Esophagus squamous epithelium (tissue), 5 donors: ENCODE results near the gene EN2. TPM values are rescaled to one million over a fixed set of nuclear protein-coding genes. Genes with fewer than 3 reads are reported as not detected.
"Not testable (repeated sequence)": the region's sequence is repeated elsewhere in the genome, so short reads cannot be mapped to it uniquely, and the experiment has no call there.

ENCODE experiments used
- DNase-seq: peaks from one replicate; lab custom pipeline; 2025; lab: John Stamatoyannopoulos, UW
- H3K27ac ChIP-seq, 4 donors: fragments of 200-600 bp; sonication (generic); one replicate each; pipeline ENCODE4 v1.5.1; 2016 to 2019; ENCODE audit warnings: mild to moderate bottlenecking in 1 of 4
- H3K27me3 ChIP-seq, 4 donors: fragments of 200-600 bp; sonication (generic); 1 replicate in 3 of 4; 2 replicates in 1 of 4; pipeline versions ENCODE4 v1.5.1 to v1.6.0; 2017 to 2021; ENCODE audit warnings: antibody characterized with exemption in 1 of 4
- H3K36me3 ChIP-seq, 3 donors: fragments of 200-600 bp; sonication (generic); one replicate each; pipeline ENCODE4 v1.5.1; 2016 to 2019
- H3K4me1 ChIP-seq, 3 donors: fragments of 200-600 bp; sonication (generic); one replicate each; pipeline ENCODE4 v1.5.1; 2017 to 2019
- H3K4me3 ChIP-seq, 4 donors: fragments of 200-600 bp; sonication (generic); 1 replicate in 3 of 4; 2 replicates in 1 of 4; pipeline ENCODE4 v1.5.1; 2016 to 2019; ENCODE audit warnings: mild to moderate bottlenecking in 2 of 4, moderate library complexity in 1 of 4
- H3K9me3 ChIP-seq, 3 donors: fragments of 200-600 bp; sonication (generic); one replicate each; pipeline ENCODE4 v1.5.1; 2016 to 2019
- POLR2A ChIP-seq, 4 donors: fragments of 450-650 bp; IDR thresholded peaks; one replicate each; pipeline ENCODE4 v1.6.1; 2017; ENCODE audit warnings: antibody characterized with exemption in 4 of 4, mild to moderate bottlenecking in 4 of 4, moderate library complexity in 3 of 4
- WGBS, 2 donors: methylation state at CpG; one replicate each; pipeline ENCODE4 v1.1.5; 2018; 5-methylcytosine and 5-hydroxymethylcytosine counted together
- intact Hi-C: fragments of 100-400 bp; cut with DNase I; formaldehyde crosslinking; loops from one replicate; pipeline ENCODE4 v1.15.0; 2022
- total RNA-seq, 4 donors: library from RNA; depleted of rRNA; stranded (reverse); fragments of >200 nt; gene quantifications; one replicate each; pipeline ENCODE4 v1.1.0, GENCODE V29; 2016
- TF ChIP-seq, protein P1 (sequence below), 6 experiments: fragments of 450-650 bp in 4 of 6; fragments of 200-600 bp in 2 of 6; sonication (generic) in 2 of 6; IDR thresholded peaks; one replicate each; pipeline ENCODE4 v1.5.1; 2016 to 2019; ENCODE audit warnings: antibody characterized with exemption in 6 of 6, mild to moderate bottlenecking in 4 of 6, moderate library complexity in 4 of 6
- donor health status: DM: yes; HTN: yes; CAD: no.

Gene EN2
- total RNA-seq, 4 donors from 2014 or later, result under 0.01 TPM; not detected in 3

DNA sequence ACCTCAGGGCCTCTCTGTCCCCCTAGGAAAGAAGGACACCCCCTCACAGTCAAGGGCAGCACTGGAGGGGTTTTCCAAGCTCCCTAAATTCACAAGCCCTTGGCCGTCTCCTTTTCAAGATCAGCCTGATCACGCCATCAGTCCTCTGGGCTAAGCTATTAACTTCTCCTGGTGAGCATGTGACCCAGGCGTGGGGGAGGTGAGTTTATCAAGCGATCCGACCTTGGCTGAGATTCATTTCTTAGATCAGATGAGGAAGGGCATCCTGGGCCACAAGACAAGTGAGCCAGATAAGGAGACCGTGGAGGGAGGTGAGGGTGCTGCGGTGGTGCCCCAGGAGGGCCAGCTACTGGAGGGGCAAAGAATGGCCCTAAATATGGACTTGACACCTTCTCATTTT is 19.2 kb upstream of the EN2 start:
- H3K9me3 ChIP-seq, result no peaks in the 10 kb centered on the region
- H3K36me3 ChIP-seq, result no peaks in the 10 kb centered on the region
- TF ChIP-seq POLR2A (IDR thresholded peaks at IDR 0.05), result no peak
- TF ChIP-seq, protein P1, sequence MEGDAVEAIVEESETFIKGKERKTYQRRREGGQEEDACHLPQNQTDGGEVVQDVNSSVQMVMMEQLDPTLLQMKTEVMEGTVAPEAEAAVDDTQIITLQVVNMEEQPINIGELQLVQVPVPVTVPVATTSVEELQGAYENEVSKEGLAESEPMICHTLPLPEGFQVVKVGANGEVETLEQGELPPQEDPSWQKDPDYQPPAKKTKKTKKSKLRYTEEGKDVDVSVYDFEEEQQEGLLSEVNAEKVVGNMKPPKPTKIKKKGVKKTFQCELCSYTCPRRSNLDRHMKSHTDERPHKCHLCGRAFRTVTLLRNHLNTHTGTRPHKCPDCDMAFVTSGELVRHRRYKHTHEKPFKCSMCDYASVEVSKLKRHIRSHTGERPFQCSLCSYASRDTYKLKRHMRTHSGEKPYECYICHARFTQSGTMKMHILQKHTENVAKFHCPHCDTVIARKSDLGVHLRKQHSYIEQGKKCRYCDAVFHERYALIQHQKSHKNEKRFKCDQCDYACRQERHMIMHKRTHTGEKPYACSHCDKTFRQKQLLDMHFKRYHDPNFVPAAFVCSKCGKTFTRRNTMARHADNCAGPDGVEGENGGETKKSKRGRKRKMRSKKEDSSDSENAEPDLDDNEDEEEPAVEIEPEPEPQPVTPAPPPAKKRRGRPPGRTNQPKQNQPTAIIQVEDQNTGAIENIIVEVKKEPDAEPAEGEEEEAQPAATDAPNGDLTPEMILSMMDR (IDR thresholded peaks at IDR 0.05), result no peak
- WGBS, 2 donors, result 47 to 64% methylated on average over 4 of the region's 7 CpGs
- no peak overlapping the region for H3K27ac ChIP-seq
- H3K4me1 ChIP-seq, result no peaks in the 10 kb centered on the region
- intact Hi-C loops, result no loop called here
- DNase-seq, result no peak
- H3K4me3 ChIP-seq, result no peak overlapping the region
- peaks cover 0 to 87% (median 2%) of the 10 kb centered on the region in 4 donors for H3K27me3 ChIP-seq

DNA sequence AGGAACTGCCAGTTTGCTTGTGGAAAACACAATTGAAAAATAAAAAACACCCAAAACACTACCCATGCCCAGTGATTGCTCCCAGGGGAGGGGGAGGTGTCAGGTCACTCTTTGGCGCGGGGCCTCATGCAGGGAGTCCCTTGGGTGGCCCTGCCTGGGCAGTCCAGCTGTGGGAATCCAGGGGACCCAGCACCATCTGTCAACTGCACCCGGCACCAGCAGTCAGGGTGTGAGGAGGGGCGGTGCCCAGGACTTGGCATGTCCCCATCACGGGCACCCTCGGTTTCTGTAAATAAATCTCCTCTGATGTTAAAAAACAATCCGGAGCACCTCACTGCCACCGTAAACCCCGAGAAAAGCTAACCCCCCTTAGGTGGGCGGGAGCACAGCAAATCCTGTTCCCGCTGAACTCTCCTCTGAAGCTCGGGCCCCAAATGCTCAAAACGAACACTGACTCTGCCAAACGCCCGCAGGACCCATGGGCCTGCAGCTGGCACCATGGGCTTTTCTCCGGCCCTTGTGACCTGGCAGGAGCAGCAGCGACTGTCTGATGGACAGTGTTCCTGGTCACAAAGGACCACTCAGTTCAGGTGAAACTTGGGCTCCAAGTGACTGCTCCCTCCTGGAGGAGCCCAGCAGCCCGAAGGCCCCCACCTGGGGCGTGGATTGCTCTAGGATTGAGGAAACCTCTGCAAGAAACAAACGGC is 18.5 kb upstream of the EN2 start:
- H3K9me3 ChIP-seq, result no peaks in the 10 kb centered on the region
- WGBS, 2 donors, result 50 to 52% methylated on average over 2 to 10 of the region's 20 CpGs
- no peaks in the 10 kb centered on the region for H3K4me1 ChIP-seq
- intact Hi-C loops, result no loop called here
- DNase-seq, result no peak
- H3K27ac ChIP-seq, result no peak overlapping the region
- H3K4me3 ChIP-seq, result no peak overlapping the region
- no peak for TF ChIP-seq POLR2A (IDR thresholded peaks at IDR 0.05)
- TF ChIP-seq, protein P1 (IDR thresholded peaks at IDR 0.05), result no peak
- H3K36me3 ChIP-seq, result no peaks in the 10 kb centered on the region
- H3K27me3 ChIP-seq, result peaks cover 0 to 90% (median 3%) of the 10 kb centered on the region in 4 donors

DNA sequence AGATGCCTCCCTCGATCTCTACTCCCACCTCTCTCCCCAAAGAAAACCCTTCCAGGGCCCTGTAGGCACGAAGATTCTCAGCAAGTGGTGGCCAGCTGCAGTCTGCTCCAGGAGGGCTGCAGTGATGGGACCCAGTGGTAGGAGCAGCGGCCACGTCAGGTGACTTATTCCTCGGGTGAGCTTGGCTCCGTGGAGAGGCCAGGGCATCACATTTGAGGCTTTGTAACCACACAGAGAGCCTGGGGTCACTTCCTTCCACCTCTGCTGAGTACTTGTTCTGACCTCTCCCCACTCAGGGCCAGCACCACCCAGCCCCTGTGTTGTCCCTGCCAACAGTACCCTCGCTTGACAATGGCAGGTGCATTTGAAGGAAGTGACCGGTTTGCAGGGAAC is 17.9 kb upstream of the EN2 start:
- Histone ChIP-seq H3K4me3 (no peak overlapping the region), H3K36me3 (no peaks in the 10 kb centered on the region), H3K27me3 (peaks cover 0 to 95% (median 3%) of the 10 kb centered on the region in 4 donors), H3K4me1 (no peaks in the 10 kb centered on the region), H3K27ac (no peak overlapping the region), H3K9me3 (no peaks in the 10 kb centered on the region)
- intact Hi-C loops, result no loop called here
- WGBS, 2 donors, result 46% methylated on average over 3 of the region's 8 CpGs; no CpG with 5 or more reads in 1 of the 2 donors
- no peak for DNase-seq
- TF ChIP-seq, protein P1 (IDR thresholded peaks at IDR 0.05), result no peak
- no peak for TF ChIP-seq POLR2A (IDR thresholded peaks at IDR 0.05)

DNA sequence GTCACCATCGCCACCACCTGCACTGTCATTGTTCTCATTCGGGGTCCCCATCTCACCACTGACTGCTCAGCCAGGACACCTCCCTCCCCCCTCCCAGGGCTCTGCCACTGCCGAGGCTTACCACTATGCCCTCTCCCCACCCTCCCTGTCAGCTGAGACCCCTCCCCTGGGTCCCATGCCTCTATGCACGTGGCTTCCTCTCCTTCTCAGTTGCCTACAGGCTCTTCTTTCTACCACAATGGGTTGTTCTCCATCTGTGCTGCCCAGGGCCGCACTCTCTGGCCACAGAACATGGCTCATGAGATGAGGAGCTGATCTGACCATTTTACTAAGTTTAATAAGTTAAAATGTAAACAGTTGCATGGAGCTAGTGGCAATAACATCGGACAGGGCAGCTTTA is 16.1 kb upstream of the EN2 start:
- 44 to 54% methylated on average over 5 to 6 of the region's 6 CpGs for WGBS, 2 donors
- H3K27me3 ChIP-seq, result peaks cover 0 to 100% (median 3%) of the 10 kb centered on the region in 4 donors
- no peaks in the 10 kb centered on the region for H3K4me1 ChIP-seq
- H3K36me3 ChIP-seq, result no peaks in the 10 kb centered on the region
- TF ChIP-seq, protein P1 (IDR thresholded peaks at IDR 0.05), result no peak
- TF ChIP-seq POLR2A (IDR thresholded peaks at IDR 0.05), result no peak
- DNase-seq, result no peak
- intact Hi-C loops, result no loop called here
- no peak overlapping the region for H3K4me3 ChIP-seq
- no peak overlapping the region for H3K27ac ChIP-seq
- H3K9me3 ChIP-seq, result no peaks in the 10 kb centered on the region

DNA sequence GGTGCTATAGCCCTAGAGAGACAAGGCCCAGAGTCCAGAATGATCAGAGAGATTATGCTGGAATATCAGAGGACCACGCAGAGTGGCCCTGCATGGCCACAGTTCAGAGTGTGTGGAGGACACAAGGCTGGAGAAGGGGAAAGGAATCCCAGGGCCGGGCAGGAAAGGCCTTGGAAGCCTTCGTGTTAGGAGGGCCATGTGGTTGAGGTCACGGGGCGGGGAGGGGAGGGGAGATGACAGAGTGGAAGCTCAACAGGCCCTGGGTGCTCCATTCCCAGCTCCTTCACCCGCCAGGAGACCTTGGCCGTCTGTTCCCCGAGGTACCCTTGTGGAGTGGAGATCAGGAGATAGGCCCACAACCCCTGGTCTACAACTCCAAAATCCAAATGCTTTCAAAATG is 13.2 kb upstream of the EN2 start:
- DNase-seq, result no peak

DNA sequence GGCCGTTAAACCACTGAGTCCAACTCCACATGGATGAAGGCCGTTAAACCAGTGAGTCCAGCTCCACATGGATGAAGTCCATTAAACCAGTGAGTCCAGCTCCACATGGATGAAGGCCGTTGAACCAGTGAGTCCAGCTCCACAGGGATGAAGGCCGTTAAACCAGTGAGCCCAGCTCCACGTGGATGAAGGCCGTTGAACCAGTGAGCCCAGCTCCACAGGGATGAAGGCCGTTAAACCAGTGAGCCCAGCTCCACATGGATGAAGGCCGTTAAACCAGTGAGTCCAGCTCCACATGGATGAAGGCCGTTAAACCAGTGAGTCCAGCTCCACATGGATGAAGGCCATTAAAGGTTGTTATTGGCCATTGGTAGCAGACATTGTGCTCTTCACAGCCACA is 12.3 kb upstream of the EN2 start:
- peaks cover 15 to 100% (median 31%) of the 10 kb centered on the region in 4 donors for H3K27me3 ChIP-seq

More for the DNA sequence above, 13.2 kb upstream of the EN2 start:
- no peak overlapping the region for H3K27ac ChIP-seq
- H3K9me3 ChIP-seq, result no peaks in the 10 kb centered on the region
- no peaks in the 10 kb centered on the region for H3K36me3 ChIP-seq
- peaks cover 14 to 100% (median 24%) of the 10 kb centered on the region in 4 donors for H3K27me3 ChIP-seq
- TF ChIP-seq, protein P1 (IDR thresholded peaks at IDR 0.05), result no peak
- no peak for TF ChIP-seq POLR2A (IDR thresholded peaks at IDR 0.05)
- 80 to 93% methylated on average over 7 to 8 of the region's 8 CpGs for whole genome bisulfite sequencing, 2 donors
- peaks cover 0 to 17% (median 3%) of the 10 kb centered on the region in 3 donors for H3K4me1 ChIP-seq
- H3K4me3 ChIP-seq, result no peak overlapping the region
- intact Hi-C loops, result no loop called here

More for the DNA sequence above, 12.3 kb upstream of the EN2 start:
- intact Hi-C loops, DNase-seq, H3K9me3 ChIP-seq, H3K36me3 ChIP-seq, H3K27ac ChIP-seq, H3K4me3 ChIP-seq: not testable (repeated sequence)
- peaks cover 0 to 25% (median 3%) of the 10 kb centered on the region in 3 donors for H3K4me1 ChIP-seq
- 71 to 78% methylated on average over 5 to 9 of the region's 9 CpGs for WGBS, 2 donors
